Measurements from ENCODE around the gene NDUFA12.
"Not testable (repeated sequence)": the region's sequence is repeated elsewhere in the genome, so short reads cannot be mapped to it uniquely, and the experiment has no call there.

NDUFA12 gene

DNA sequence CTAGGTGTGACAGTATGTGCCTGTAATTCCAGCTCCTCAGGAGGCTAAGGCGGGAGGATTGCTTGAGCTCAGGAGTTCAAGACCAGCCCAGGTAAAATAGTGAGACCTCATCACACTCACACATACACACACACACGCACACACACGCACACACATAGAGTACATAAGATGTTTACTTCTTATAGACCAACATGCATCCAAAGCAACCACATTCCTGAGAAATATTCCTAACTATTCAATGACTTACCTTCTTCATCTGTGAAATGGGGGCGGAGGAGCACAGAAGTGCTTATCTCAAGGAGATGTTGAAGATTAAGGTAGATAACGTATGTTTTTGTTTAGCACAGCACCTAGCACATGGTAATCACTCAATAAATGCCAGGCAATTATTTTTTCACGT, 6.4 kb downstream of the NDUFA12 start:
- H3K4me1 ChIP-seq (ENCODE audit: insufficient read depth, low read length): peaks cover 2% of the 10 kb centered on the region
- no peaks in the 10 kb centered on the region for H3K9me3 ChIP-seq (ENCODE audit: low read length)
- no peak overlapping the region for H2AFZ ChIP-seq (ENCODE audit: low read depth, low read length)
- no peaks in the 10 kb centered on the region for H3K27me3 ChIP-seq (ENCODE audit: insufficient read depth, low read length)
- peaks cover 39% of the 10 kb centered on the region for H3K36me3 ChIP-seq (ENCODE audit: insufficient read depth, low read length)
- H3K4me3 ChIP-seq (ENCODE audit: low read length): no peak overlapping the region

DNA sequence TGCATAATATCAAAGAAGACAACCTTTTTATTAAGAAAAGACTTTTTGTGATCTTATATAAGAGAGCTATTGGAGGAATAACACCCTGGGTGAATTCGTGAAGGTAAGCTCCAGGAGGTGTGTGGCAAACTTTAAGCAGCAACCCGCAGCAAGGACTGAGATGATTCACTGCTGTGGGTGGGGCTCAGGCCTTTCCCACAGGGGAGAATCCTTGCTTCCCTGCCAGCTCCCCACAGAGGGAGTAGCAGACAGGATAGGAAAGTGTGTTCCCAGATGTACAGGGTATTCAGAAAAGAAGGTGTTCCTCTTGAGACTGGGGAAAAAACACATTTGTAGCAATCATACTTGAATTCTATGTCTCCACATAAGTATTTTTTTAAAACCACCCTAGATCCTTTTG, 9.2 kb downstream of the NDUFA12 start:
- Histone ChIP-seq H3K4me3 (ENCODE audit: low read length) (no peak overlapping the region), H3K36me3 (ENCODE audit: insufficient read depth, low read length) (peaks cover 28% of the 10 kb centered on the region), H2AFZ (ENCODE audit: low read depth, low read length) (no peak overlapping the region), H3K9me3 (ENCODE audit: low read length) (no peaks in the 10 kb centered on the region), H3K27me3 (ENCODE audit: insufficient read depth, low read length) (no peaks in the 10 kb centered on the region), H3K4me1 (ENCODE audit: insufficient read depth, low read length) (no peaks in the 10 kb centered on the region)

DNA sequence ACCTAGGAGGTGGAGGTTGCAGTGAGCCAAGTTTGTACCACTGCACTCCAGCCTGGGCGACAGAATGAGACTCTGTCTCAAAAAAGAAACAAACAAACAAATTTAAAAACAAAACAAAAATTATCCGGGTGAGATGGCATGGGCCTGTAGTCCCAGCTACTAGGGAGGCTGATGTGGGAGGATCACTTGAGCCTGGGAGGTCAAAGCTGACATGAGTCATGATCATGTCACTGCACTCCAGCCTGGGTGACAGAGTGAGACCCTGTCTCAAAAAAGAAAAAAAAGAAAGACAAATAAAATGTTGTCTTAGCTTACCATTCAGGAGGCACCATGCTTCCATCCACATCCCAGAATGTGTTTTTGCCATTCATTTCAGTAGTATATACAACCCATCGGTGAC, 9.6 kb downstream of the NDUFA12 start:
- not testable (repeated sequence) for H3K4me1 ChIP-seq (ENCODE audit: insufficient read depth, low read length)

DNA sequence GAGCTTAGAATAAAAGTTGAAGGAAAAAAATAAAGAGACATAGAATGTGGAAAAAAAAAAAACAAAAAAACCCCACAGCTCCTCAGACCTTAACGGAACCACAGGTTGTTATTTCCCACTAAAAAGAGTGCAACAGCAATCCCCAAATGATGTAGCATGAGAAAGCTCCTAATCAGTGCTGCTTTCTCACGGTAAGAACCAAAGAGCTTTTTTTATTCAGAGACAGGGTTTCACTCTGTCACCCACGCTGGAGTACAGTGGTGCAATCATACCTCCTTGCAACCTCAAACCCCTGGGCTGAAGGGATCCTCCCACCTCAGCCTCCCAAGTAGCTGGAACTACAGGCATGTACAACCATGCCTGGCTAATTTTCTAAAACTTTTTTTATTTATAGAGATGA, 13.3 kb downstream of the NDUFA12 start:
- no peak overlapping the region for H3K4me3 ChIP-seq (ENCODE audit: low read length)
- H3K4me1 ChIP-seq (ENCODE audit: insufficient read depth, low read length): no peaks in the 10 kb centered on the region
- peaks cover 36% of the 10 kb centered on the region for H3K36me3 ChIP-seq (ENCODE audit: insufficient read depth, low read length)
- no peak overlapping the region for H2AFZ ChIP-seq (ENCODE audit: low read depth, low read length)
- H3K9me3 ChIP-seq (ENCODE audit: low read length): no peaks in the 10 kb centered on the region
- H3K27me3 ChIP-seq (ENCODE audit: insufficient read depth, low read length): no peaks in the 10 kb centered on the region

More for the DNA sequence above, 9.6 kb downstream of the NDUFA12 start:
- not testable (repeated sequence) for H2AFZ ChIP-seq (ENCODE audit: low read depth, low read length); H3K4me3 ChIP-seq (ENCODE audit: low read length); H3K27me3 ChIP-seq (ENCODE audit: insufficient read depth, low read length); H3K9me3 ChIP-seq (ENCODE audit: low read length)
- H3K36me3 ChIP-seq (ENCODE audit: insufficient read depth, low read length): peaks cover 31% of the 10 kb centered on the region

DNA sequence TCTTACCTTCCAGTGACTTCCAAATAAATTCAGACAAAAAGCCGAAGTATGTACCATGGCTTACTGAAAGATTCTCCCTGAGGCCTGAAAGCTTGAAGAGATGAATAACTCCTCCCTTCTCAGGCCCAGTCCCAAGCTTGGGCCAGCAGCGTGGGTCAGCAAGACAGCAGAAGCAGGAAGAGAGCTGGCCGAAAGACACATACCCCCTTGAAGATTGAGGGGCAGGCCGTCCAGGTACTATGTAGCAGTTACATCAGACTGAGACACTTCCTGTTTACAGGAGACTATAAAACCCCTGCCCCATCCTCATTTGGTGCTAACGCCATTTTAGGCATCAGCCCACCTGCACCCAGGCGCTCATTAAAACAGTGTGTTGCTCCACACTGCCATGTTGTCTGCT, 15.0 kb downstream of the NDUFA12 start:
- Histone ChIP-seq H3K4me1 (ENCODE audit: insufficient read depth, low read length) (peaks cover 5% of the 10 kb centered on the region), H3K36me3 (ENCODE audit: insufficient read depth, low read length) (peaks cover 25% of the 10 kb centered on the region), H3K27me3 (ENCODE audit: insufficient read depth, low read length) (no peaks in the 10 kb centered on the region), H3K9me3 (ENCODE audit: low read length) (no peaks in the 10 kb centered on the region), H3K4me3 (ENCODE audit: low read length) (no peak overlapping the region), H2AFZ (ENCODE audit: low read depth, low read length) (no peak overlapping the region)

DNA sequence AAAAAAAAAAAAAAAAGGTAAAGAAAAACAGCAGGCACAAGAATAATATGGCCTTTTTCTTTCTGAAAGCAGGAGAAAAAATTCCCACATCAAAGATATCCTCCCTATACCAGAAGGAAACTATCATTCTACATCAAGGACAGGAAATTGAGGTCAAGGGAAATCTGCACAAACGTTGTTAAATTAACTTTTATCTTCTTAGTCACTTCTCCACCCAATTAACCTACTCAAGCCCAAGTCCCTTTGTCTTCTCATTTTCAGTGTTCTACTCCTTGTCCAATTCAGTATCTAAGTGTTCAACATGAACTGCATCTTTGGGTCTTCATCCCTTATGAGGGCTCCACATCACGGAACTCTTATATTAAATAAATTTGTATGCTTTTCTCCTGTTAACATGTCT, 15.7 kb downstream of the NDUFA12 start:
- Histone ChIP-seq H3K4me1 (ENCODE audit: insufficient read depth, low read length) (peaks cover 8% of the 10 kb centered on the region), H3K36me3 (ENCODE audit: insufficient read depth, low read length) (peaks cover 27% of the 10 kb centered on the region)

DNA sequence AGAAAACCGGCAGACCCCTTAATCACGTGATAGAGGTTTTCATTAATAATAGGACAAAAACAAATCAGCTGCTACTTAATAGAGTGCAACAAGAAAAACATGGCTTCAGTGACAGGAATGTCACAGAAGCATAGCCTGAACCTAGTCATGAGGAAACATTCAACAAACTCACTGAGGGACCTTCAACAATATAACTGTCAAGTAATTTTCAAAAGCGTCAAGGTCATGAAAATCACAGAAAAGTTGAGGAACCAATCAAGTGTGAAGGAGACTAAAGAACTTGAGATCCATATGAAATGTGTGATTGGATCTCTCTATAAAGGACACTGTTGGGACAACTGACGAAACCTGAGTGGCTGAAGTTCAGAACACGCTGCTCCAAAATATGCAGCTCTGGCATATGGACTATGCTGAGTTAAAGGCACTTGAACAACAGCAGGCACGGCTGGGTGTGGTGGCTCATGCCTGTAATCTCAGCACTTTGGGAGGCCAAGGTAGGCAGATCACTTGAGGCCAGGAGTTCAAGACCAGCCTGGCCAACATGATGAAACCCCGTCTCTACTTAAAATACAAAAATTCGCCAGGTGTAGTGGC, 16.3 kb downstream of the NDUFA12 start:
- Histone ChIP-seq H3K4me3 (ENCODE audit: low read length) (no peak overlapping the region), H3K9me3 (ENCODE audit: low read length) (no peaks in the 10 kb centered on the region), H3K4me1 (ENCODE audit: insufficient read depth, low read length) (peaks cover 8% of the 10 kb centered on the region), H2AFZ (ENCODE audit: low read depth, low read length) (no peak overlapping the region), H3K36me3 (ENCODE audit: insufficient read depth, low read length) (peaks cover 22% of the 10 kb centered on the region), H3K27me3 (ENCODE audit: insufficient read depth, low read length) (no peaks in the 10 kb centered on the region)

More for the DNA sequence above, 15.7 kb downstream of the NDUFA12 start:
- H3K27me3 ChIP-seq (ENCODE audit: insufficient read depth, low read length): no peaks in the 10 kb centered on the region
- no peak overlapping the region for H3K4me3 ChIP-seq (ENCODE audit: low read length)
- no peaks in the 10 kb centered on the region for H3K9me3 ChIP-seq (ENCODE audit: low read length)
- H2AFZ ChIP-seq (ENCODE audit: low read depth, low read length): no peak overlapping the region

DNA sequence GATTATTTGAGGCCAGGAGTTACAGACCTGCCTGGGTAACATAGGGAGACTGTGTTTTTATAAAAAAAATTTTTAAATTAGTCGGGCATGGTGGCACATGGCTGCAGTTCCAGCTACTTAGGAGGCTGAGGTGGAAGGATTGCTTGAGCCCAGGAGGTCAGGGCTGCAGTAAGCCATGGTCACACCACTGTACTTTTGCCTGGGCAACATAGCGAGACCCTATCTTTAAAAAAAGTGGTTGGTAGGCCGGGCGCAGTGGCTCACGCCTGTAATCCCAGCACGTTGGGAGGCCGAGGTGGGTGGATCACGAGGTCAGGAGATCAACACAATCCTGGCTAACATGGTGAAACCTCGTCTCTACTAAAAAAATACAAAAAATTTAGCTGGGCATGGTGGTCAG, 18.4 kb downstream of the NDUFA12 start:
- not testable (repeated sequence) for H2AFZ ChIP-seq (ENCODE audit: low read depth, low read length); H3K9me3 ChIP-seq (ENCODE audit: low read length); H3K27me3 ChIP-seq (ENCODE audit: insufficient read depth, low read length); H3K4me3 ChIP-seq (ENCODE audit: low read length); H3K4me1 ChIP-seq (ENCODE audit: insufficient read depth, low read length)
- peaks cover 22% of the 10 kb centered on the region for H3K36me3 ChIP-seq (ENCODE audit: insufficient read depth, low read length)

DNA sequence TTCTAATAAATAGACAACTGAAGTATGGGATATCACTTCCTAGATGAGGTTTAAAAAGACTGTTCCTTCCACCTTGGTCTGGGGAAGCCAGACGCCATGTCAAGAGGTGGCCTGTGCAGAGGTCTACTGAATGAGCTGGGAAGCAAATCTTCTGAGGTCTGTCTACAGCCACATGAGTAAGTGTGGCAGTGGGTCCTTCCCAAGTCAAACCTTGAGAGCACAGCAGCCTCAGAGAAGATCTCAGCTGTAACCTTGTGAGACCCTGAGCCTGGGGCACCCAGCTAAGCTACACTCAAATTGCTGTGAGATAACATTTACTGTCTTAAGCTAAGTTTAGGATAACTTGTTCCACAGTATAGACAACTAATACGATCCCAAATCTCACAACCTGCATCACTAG, 20.2 kb downstream of the NDUFA12 start:
- H3K27me3 ChIP-seq (ENCODE audit: insufficient read depth, low read length): no peaks in the 10 kb centered on the region
- peaks cover 10% of the 10 kb centered on the region for H3K36me3 ChIP-seq (ENCODE audit: insufficient read depth, low read length)
- H3K4me3 ChIP-seq (ENCODE audit: low read length): no peak overlapping the region
- peaks cover 8% of the 10 kb centered on the region for H3K4me1 ChIP-seq (ENCODE audit: insufficient read depth, low read length)
- H3K9me3 ChIP-seq (ENCODE audit: low read length): no peaks in the 10 kb centered on the region
- no peak overlapping the region for H2AFZ ChIP-seq (ENCODE audit: low read depth, low read length)

DNA sequence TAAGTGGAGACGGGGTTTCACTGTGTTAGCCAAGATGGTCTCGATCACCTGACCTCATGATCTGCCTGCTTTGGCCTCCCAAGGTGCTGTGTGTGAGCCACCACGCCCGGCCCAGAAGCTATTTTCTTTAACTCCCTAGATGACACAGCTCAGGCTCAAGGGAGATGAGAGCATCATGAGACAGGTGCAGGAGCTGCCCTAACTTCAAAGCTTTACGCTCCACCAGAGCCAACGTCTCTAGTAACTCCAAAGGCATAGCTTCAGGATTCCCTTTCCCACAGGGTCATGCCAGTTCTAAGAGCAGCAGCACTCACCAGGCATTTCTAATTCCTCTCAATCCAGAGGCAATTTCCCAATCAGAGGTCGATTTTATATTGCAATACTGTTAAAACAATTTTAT, 21.0 kb downstream of the NDUFA12 start:
- Histone ChIP-seq H2AFZ (ENCODE audit: low read depth, low read length) (no peak overlapping the region), H3K36me3 (ENCODE audit: insufficient read depth, low read length) (peaks cover 10% of the 10 kb centered on the region), H3K4me3 (ENCODE audit: low read length) (no peak overlapping the region), H3K4me1 (ENCODE audit: insufficient read depth, low read length) (peaks cover 8% of the 10 kb centered on the region), H3K9me3 (ENCODE audit: low read length) (no peaks in the 10 kb centered on the region), H3K27me3 (ENCODE audit: insufficient read depth, low read length) (no peaks in the 10 kb centered on the region)

DNA sequence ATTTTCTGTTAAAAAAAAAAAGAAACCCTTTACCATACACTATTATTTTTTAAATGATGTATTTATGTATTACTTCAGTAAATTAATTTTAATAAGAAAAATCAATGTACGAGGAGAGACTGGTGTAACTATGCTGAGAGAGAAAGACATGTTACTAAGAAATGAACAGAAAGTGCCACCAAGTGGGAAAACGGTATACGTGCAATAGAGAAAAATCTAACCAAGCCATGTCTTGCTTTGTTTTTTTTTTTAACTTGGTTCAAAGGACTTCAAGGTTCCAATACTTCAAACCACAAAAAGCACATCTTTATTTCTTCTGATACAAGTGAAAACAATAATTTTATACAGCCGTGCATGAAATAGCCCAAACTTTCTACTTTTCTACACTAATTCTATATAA, 22.9 kb downstream of the NDUFA12 start:
- Histone ChIP-seq H3K4me1 (ENCODE audit: insufficient read depth, low read length) (peaks cover 8% of the 10 kb centered on the region), H3K27me3 (ENCODE audit: insufficient read depth, low read length) (no peaks in the 10 kb centered on the region), H3K36me3 (ENCODE audit: insufficient read depth, low read length) (peaks cover 7% of the 10 kb centered on the region), H3K4me3 (ENCODE audit: low read length) (no peak overlapping the region), H2AFZ (ENCODE audit: low read depth, low read length) (no peak overlapping the region), H3K9me3 (ENCODE audit: low read length) (no peaks in the 10 kb centered on the region)

DNA sequence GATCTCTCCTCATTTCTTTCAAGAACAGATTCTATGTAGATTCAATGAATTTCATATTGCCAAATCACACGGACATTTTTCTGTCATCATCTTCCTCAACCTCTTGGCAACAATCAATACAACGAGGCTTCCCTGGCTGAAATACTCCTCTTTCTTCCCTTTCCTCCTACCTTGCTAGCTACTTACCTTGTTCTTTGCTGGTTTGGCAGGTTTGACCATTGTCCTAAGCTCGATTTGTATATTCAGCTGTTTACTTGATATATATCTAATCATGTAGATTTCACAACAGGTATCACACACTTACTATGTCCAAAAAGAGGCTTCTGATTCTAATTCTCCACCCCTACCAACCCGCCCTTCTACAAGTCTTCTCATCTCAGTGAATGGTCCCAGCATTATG, 23.6 kb downstream of the NDUFA12 start:
- H2AFZ ChIP-seq (ENCODE audit: low read depth, low read length): no peak overlapping the region
- H3K4me3 ChIP-seq (ENCODE audit: low read length): no peak overlapping the region
- peaks cover 8% of the 10 kb centered on the region for H3K4me1 ChIP-seq (ENCODE audit: insufficient read depth, low read length)
- no peaks in the 10 kb centered on the region for H3K27me3 ChIP-seq (ENCODE audit: insufficient read depth, low read length)
- peaks cover 7% of the 10 kb centered on the region for H3K36me3 ChIP-seq (ENCODE audit: insufficient read depth, low read length)
- H3K9me3 ChIP-seq (ENCODE audit: low read length): no peaks in the 10 kb centered on the region

DNA sequence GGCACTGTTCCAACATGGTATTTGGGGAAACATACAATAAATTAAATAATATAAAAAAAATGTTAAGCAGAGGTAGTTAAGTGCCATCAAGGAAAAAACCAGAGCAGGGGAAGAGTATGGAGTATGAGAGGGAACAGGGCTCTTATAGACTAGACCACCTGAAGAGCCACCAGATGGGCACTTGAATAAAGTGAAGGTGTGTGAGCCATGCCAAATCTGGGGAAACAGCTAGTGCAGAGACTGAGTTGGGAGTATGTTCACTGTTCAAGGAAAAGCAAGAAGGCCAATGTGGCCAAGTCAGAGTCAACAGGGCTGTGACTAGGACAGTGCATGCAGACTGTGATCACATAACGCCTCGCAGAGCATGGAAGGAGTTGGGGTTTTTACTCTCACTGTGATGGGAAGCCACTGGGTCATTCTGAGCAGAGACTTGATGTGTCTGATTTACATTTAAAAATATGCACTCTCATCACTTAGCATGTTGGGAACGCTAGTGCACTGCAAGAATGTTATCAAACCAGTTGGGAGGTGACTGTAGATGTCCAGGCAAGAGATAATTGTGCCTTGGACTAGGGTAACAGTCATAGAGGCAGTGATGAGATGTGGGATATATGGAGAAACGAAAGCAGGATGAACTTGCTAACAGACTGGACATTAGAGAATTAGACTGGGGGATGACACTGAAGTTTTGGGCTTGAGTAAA, 25.6 kb downstream of the NDUFA12 start:
- Histone ChIP-seq H3K27me3 (ENCODE audit: insufficient read depth, low read length) (no peaks in the 10 kb centered on the region), H2AFZ (ENCODE audit: low read depth, low read length) (no peak overlapping the region), H3K4me1 (ENCODE audit: insufficient read depth, low read length) (no peaks in the 10 kb centered on the region), H3K4me3 (ENCODE audit: low read length) (no peak overlapping the region), H3K9me3 (ENCODE audit: low read length) (no peaks in the 10 kb centered on the region), H3K36me3 (ENCODE audit: insufficient read depth, low read length) (peaks cover 7% of the 10 kb centered on the region)

DNA sequence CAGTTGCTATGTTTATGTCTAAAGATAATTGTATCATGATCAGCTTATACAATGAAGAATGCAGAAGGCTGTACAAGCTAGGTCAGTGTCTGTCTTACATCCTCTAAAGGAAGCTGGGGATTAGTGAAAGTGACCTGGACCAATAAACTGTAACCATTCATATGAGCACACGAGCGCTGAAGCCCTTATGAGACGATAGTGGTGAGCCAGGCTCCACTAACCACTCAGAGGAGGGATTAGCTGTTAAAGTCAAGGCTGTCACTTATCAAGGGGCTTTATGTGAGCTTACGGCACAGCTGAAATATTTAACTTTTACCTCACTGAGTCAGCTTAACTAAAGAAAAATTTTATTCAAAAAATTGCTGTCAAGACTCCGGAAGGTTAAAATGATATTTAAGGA, 30.3 kb downstream of the NDUFA12 start:
- H3K4me3 ChIP-seq (ENCODE audit: low read length): no peak overlapping the region
- peaks cover 15% of the 10 kb centered on the region for H3K36me3 ChIP-seq (ENCODE audit: insufficient read depth, low read length)
- H3K9me3 ChIP-seq (ENCODE audit: low read length): no peaks in the 10 kb centered on the region
- no peak overlapping the region for H2AFZ ChIP-seq (ENCODE audit: low read depth, low read length)
- no peaks in the 10 kb centered on the region for H3K4me1 ChIP-seq (ENCODE audit: insufficient read depth, low read length)
- no peaks in the 10 kb centered on the region for H3K27me3 ChIP-seq (ENCODE audit: insufficient read depth, low read length)

All from neuron (in vitro differentiated cells).